GM06990 (cell line): ENCODE data around the gene MYO16.

Experiments
- DNase-seq: peaks from one replicate; pipeline ENCODE4 v3.0.0-alpha.2; 2011; ENCODE audit not compliant: insufficient read length; ENCODE audit errors: extremely low read depth
- H3K27me3 ChIP-seq: replicated peaks from 2 replicates; pipeline ENCODE4 v1.6.0; 2011; ENCODE audit warnings: low read length; ENCODE audit not compliant: control insufficient read depth, insufficient read depth
- H3K36me3 ChIP-seq: 2 replicates; pipeline ENCODE4 v1.5.1; 2011; ENCODE audit warnings: low read length; ENCODE audit not compliant: control insufficient read depth, insufficient read depth
- H3K4me3 ChIP-seq: replicated peaks from 2 replicates; pipeline ENCODE4 v1.5.1; 2011; ENCODE audit warnings: low read depth, mild to moderate bottlenecking, control low read depth, low read length
- TF ChIP-seq, protein P1 (sequence below): IDR thresholded peaks from 2 replicates; pipeline ENCODE4 v1.5.1; 2011; ENCODE audit warnings: low read length, control low read depth, mild to moderate bottlenecking, inconsistent platforms; ENCODE audit not compliant: insufficient read depth, poor library complexity, severe bottlenecking

The MYO16 gene

GRCh38 chr13:109200556-109200955 is 571.1 kb downstream of the MYO16 start:
- Histone ChIP-seq H3K36me3 (no peaks in the 10 kb centered on the region), H3K4me3 (no peak overlapping the region), H3K27me3 (no peaks in the 10 kb centered on the region)
- TF ChIP-seq, protein P1, sequence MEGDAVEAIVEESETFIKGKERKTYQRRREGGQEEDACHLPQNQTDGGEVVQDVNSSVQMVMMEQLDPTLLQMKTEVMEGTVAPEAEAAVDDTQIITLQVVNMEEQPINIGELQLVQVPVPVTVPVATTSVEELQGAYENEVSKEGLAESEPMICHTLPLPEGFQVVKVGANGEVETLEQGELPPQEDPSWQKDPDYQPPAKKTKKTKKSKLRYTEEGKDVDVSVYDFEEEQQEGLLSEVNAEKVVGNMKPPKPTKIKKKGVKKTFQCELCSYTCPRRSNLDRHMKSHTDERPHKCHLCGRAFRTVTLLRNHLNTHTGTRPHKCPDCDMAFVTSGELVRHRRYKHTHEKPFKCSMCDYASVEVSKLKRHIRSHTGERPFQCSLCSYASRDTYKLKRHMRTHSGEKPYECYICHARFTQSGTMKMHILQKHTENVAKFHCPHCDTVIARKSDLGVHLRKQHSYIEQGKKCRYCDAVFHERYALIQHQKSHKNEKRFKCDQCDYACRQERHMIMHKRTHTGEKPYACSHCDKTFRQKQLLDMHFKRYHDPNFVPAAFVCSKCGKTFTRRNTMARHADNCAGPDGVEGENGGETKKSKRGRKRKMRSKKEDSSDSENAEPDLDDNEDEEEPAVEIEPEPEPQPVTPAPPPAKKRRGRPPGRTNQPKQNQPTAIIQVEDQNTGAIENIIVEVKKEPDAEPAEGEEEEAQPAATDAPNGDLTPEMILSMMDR, result no peak
- DNase-seq, result no peak

GRCh38 chr13:109203587-109203986 is 574.2 kb downstream of the MYO16 start:
- TF ChIP-seq, protein P1, result no peak
- Histone ChIP-seq H3K4me3 (no peak overlapping the region), H3K36me3 (no peaks in the 10 kb centered on the region), H3K27me3 (no peaks in the 10 kb centered on the region)
- no peak for DNase-seq

- H3K36me3 ChIP-seq, result no peaks in the 10 kb centered on the region
- TF ChIP-seq, protein P1, result no peak
- DNase-seq, result no peak
- H3K27me3 ChIP-seq, result no peaks in the 10 kb centered on the region
- no peak overlapping the region for H3K4me3 ChIP-seq
Measured at GRCh38 chr13:109204252-109204651, 574.8 kb downstream of the MYO16 start.

GRCh38 chr13:109204657-109205056 is 575.2 kb downstream of the MYO16 start:
- TF ChIP-seq, protein P1, result no peak
- Histone ChIP-seq H3K27me3 (no peaks in the 10 kb centered on the region), H3K4me3 (no peak overlapping the region), H3K36me3 (no peaks in the 10 kb centered on the region)
- no peak for DNase-seq

- no peak for DNase-seq
- no peak overlapping the region for H3K4me3 ChIP-seq
- H3K27me3 ChIP-seq, result no peaks in the 10 kb centered on the region
- H3K36me3 ChIP-seq, result no peaks in the 10 kb centered on the region
- TF ChIP-seq, protein P1, result no peak
Measured at GRCh38 chr13:109205315-109205714, 575.9 kb downstream of the MYO16 start.

DNA sequence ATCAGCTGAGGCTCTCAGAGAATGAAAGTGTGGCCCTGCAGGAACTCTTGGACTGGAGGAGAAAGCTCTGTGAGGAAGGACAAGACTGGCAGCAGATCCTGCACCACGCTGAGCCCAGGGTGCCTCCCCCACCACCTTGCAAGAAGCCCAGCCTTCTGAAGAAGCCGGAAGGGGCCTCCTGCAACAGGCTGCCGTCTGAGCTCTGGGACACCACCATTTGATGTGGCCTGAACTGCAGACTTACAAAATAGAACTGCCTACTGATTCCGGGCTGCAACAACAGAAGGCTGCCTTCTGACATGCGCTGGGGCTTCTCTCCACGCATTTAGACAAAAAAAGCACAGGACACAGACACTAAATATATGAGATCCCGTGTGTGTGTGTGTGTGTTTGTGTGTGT is 577.2 kb downstream of the MYO16 start:
- Histone ChIP-seq H3K4me3 (no peak overlapping the region), H3K36me3 (no peaks in the 10 kb centered on the region), H3K27me3 (no peaks in the 10 kb centered on the region)
- TF ChIP-seq, protein P1, result no peak
- no peak for DNase-seq
